HL-60 (cell line): ENCODE data around the gene LELP1.
"Not testable (repeated sequence)": the region's sequence is repeated elsewhere in the genome, so short reads cannot be mapped to it uniquely, and the experiment has no call there.

ENCODE experiments used
- CTCF ChIP-seq: IDR thresholded peaks from one replicate; pipeline ENCODE4 v1.5.1; 2011; ENCODE audit warnings: low read length, control low read depth, inconsistent platforms; ENCODE audit not compliant: insufficient read depth
- GABPA ChIP-seq: IDR thresholded peaks from 2 replicates; pipeline ENCODE4 v1.6.1; 2012; ENCODE audit warnings: low read depth
- POLR2AphosphoS5 ChIP-seq: IDR thresholded peaks from 2 replicates; pipeline ENCODE4 v1.6.1; 2012; ENCODE audit warnings: low read depth
- REST ChIP-seq: IDR thresholded peaks from 2 replicates; pipeline ENCODE4 v1.6.1; 2012; ENCODE audit warnings: low read depth; ENCODE audit not compliant: insufficient replicate concordance
- SPI1 ChIP-seq: IDR thresholded peaks from 2 replicates; pipeline ENCODE4 v1.6.1; 2012; ENCODE audit warnings: low read depth, mild to moderate bottlenecking, borderline replicate concordance

DNA sequence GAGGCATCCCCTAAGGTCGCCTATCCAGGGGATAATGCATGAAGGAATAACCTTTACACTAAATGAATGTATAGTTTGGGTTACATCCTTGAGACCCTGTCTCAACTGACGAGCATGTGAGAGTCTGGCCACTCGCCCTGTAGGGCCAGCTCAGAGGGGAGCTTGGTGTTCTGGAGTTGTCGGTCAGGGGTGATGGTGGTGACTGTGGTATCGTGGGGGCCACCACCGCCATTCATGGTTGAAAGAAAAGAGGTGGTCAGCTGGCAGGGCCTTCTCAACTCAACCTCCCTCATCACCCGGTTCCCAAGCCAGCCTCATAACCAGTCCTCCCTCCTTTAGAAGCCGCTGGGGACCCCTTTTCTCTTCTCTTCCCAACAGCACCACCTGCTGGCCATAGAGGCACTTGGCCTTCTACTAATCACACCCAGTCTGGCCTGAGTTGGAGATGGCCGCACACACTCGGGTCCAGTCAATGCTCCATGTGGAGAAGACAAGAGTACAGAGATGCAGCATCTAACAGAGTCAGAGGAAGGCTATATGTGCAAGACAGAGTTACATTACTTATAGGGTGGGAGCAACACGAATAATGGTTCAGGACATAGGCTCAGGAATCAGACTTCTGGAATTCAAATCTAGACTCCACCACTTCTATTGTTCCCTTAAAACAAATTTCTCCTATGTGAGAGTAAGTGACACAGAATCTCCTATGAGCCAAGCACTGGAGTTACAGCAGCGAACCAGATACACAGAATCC lies 26.0 kb downstream of the LELP1 start:
- peak; percentile 19 for TF ChIP-seq CTCF
- not testable (repeated sequence) for TF ChIP-seq GABPA, POLR2AphosphoS5, REST, SPI1
